GM12874 (cell line): Measurements from ENCODE around the gene MYO3B.

Source experiments
- CTCF ChIP-seq: IDR thresholded peaks from 2 replicates; pipeline ENCODE4 v1.5.1; 2011; ENCODE audit warnings: low read depth, mild to moderate bottlenecking, control low read depth, low read length, moderate library complexity; ENCODE audit not compliant: insufficient read depth

The MYO3B gene

DNA sequence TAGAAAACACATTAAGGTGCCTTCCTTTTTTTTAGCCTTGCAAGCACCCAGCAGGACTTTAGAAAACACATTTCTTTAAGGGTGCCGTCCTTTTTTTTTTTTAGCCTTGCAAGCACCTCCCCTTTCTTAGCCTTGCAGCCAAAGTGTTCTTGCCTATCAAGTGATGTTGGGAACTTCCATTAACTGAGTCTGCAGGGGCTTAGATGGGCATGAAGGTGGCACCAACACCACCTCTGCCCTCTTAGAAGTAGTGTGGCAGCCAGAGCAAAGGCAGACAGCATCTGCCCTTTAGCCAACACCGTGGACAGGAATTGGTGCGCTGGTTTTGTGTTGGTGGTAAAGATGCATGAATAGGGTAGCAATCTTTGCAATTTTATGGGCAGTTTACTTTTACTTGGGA is 325.6 kb downstream of the MYO3B start:
- no peak for TF ChIP-seq CTCF

DNA sequence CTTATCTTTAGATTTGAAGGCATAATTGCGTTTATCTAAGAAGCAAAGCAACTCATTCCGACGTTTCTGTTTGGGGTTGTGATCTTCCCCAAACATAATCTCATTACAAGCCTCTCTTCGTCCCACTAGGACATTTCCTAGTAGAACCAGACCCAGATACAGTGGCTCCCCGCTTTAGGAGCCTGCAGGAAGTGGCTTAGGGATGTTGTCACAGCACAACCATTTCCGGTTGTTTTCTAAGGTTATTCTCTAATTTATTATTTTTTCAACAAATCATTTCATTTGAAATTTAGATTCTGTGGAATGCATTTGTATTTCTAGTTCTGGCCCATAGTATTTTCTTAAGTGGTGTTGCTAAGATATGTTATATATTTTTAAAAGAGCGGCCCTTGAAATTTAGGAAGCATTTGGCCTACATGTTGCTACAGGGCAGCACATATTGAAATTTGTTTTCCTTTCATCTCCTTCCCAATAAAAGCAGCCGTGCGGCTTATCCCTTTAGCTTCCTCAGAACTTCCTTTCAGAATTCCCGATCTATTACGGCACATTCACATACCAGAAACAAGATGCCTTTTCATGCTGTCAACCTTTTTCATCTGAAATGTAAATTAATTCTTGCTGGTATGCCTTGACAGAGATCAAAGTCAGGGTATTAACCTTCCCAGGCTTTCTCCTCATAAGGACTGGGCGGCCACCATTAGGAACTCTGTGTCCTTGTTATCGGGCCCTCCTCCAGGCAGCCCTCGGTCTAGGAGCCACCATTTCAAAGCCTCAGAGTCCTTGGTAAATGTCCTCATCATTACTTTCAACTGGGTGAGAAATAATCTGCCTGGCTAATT is 326.2 kb downstream of the MYO3B start:
- no peak for TF ChIP-seq CTCF

DNA sequence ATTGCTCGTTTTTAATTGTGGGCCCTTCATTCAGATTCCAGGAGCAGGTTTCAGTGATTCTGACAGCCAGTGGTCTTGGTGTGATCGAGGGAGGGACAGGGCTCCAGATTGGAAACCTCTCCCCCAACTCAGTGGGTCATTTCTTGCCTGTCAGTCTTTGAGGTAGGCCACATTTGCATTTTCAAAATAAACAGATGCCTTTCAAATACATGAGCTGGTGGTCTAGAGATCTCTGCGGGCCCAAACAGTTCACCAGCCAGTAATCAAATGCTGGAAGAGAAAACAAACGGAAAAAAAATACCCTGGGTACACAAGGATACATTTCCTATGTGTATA is 326.8 kb downstream of the MYO3B start:
- no peak for TF ChIP-seq CTCF

DNA sequence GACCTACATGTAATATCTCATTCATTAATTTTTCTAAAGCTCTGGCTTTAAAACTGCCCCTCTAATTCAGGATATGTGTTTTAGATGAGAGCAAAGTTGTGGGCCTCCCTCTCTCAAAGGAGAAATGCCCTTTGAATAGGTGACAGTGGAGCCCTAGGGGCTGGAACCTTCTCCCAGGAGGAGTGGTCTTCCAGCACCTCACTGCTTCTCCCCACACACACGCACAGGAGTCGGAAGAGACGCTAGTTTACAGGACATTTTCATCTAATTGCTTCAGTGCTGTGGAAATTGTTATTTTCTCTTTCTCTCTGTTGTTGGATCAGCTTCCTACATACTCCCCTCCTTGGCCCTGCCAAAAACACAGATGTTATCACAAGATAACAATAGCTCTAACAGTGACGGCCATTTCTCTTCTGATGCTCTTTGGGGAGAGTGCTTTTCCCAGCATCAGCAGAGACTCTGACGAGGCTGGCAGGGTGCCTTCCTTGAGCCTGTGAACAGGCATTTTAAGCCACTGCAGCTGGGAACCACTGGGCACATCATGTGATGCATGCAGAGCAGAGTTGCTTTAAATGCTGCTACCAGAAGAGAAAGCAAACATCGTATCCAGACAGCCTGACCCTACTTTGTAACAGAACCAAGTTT is 327.8 kb downstream of the MYO3B start:
- TF ChIP-seq CTCF: no peak

DNA sequence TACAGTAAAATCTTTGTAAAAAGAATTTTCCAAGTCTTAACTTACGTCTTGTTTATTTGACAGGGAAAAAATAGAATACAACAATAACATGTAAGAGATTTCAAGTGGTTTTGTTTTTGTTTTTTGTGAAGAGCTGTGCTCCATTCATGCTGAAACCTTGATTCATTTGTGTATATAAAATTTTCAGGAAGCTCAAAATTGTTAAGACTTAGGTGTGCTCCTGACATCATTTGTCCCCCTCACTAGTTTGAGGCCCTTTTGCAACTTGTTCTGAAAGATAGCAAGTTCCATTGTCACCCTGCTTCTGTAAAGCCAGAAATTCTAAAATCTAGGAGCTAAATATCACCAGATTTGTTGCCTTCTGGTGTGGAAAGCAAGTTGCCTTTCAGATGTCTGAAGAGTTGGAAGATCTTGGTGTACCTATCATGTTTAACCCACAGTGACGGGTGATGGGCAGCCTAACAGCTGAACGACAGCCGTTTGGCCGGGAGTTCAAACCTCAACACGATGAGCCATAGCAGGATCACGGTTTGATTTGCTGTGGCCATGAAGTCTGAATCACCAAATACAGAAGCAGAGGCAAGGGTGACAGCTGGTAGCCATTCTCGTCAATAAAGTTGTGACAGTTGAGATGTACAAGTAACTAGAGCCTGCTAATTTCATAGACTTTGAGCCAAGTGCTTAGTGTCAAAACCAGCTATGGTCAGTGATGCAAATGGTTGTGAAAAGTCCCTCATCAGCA is 331.7 kb downstream of the MYO3B start:
- no peak for TF ChIP-seq CTCF

DNA sequence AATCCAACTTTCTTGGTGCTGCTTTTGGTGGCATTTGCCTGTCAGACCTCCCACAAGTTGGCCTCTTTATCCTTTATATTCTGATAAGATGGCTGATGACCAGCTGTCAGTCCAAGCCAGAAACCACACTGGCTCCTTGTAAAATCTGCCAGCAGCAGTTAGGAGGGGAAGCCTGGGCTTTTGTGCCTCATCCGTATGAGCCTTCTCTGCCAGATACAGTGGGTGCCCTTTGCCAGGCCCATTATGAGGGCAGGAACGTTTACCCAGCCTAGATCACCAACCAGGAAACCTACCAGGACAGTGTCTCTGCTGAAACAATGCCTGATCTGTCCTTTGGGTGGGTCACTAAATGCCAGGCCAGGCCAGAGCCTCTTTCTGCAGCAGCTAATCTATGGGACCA is 334.3 kb downstream of the MYO3B start:
- TF ChIP-seq CTCF: no peak

- TF ChIP-seq CTCF: no peak
Measured at GRCh38 chr2:170514140-170514539, 336.2 kb downstream of the MYO3B start.
